Measurements from ENCODE around the gene ITPR3.

GRCh38 chr6:33634161-33634727 is 13.1 kb downstream of the ITPR3 start:
- TF ChIP-seq, protein P1, sequence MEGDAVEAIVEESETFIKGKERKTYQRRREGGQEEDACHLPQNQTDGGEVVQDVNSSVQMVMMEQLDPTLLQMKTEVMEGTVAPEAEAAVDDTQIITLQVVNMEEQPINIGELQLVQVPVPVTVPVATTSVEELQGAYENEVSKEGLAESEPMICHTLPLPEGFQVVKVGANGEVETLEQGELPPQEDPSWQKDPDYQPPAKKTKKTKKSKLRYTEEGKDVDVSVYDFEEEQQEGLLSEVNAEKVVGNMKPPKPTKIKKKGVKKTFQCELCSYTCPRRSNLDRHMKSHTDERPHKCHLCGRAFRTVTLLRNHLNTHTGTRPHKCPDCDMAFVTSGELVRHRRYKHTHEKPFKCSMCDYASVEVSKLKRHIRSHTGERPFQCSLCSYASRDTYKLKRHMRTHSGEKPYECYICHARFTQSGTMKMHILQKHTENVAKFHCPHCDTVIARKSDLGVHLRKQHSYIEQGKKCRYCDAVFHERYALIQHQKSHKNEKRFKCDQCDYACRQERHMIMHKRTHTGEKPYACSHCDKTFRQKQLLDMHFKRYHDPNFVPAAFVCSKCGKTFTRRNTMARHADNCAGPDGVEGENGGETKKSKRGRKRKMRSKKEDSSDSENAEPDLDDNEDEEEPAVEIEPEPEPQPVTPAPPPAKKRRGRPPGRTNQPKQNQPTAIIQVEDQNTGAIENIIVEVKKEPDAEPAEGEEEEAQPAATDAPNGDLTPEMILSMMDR (IDR thresholded peaks at IDR 0.05 in 2 of 3, conservative IDR thresholded peaks at IDR 0.05 in 1 of 3; ENCODE audit: borderline replicate concordance in 1 of 3, insufficient read depth in 1 of 3, low read depth in 2 of 3, low read length in 2 of 3) = no peak
- TF ChIP-seq EZH2 (IDR thresholded peaks at IDR 0.05) (no peak), JUND (IDR thresholded peaks at IDR 0.05) (no peak), POLR2AphosphoS5 (IDR thresholded peaks at IDR 0.05; ENCODE audit: low read depth, low read length) (no peak), FOSL1 (IDR thresholded peaks at IDR 0.05; ENCODE audit: low read depth) (no peak), ELF1 (IDR thresholded peaks at IDR 0.05; ENCODE audit: borderline replicate concordance, low read depth) (no peak), ATF3 (IDR thresholded peaks at IDR 0.05) (no peak), ZNF274 (IDR thresholded peaks at IDR 0.05; ENCODE audit: low read depth, low read length) (no peak), SRF (IDR thresholded peaks at IDR 0.05; ENCODE audit: low read depth) (no peak), ZFX (IDR thresholded peaks at IDR 0.05) (no peak), CEBPB (IDR thresholded peaks at IDR 0.05; ENCODE audit: low read depth) (no peak), EZH2phosphoT487 (IDR thresholded peaks at IDR 0.05; ENCODE audit: borderline replicate concordance) (no peak)
